Measurements from ENCODE around the gene CELSR2. TPM values are rescaled to one million over a fixed set of nuclear protein-coding genes. Genes with fewer than 3 reads are reported as not detected.

Gene CELSR2
- total RNA-seq, 4 donors from 2014 or later = 0.26 to 9.6 (median 5.4) TPM

GRCh38 chr1:109257682-109258421 is 8.5 kb downstream of the CELSR2 start:
- no peak for DNase-seq
- intact Hi-C loops (cut with DNase I; ENCODE audit: low total_unique reads) = no loop called here
- no peak overlapping the region for H3K4me3 ChIP-seq
- peaks cover 0 to 14% of the 10 kb centered on the region in 2 donors for H3K4me1 ChIP-seq
- no peaks in the 10 kb centered on the region for H3K36me3 ChIP-seq
- no peaks in the 10 kb centered on the region for H3K9me3 ChIP-seq
- H3K27me3 ChIP-seq = no peaks in the 10 kb centered on the region
- TF ChIP-seq CTCF (IDR thresholded peaks at IDR 0.05) = no peak
- TF ChIP-seq POLR2A (IDR thresholded peaks at IDR 0.05) = no peak
- H3K27ac ChIP-seq = no peak overlapping the region

- TF ChIP-seq POLR2A (IDR thresholded peaks at IDR 0.05) = no peak
- no peak for TF ChIP-seq CTCF (IDR thresholded peaks at IDR 0.05)
- Histone ChIP-seq H3K4me3 (no peak overlapping the region), H3K27me3 (no peaks in the 10 kb centered on the region), H3K36me3 (no peaks in the 10 kb centered on the region), H3K27ac (no peak overlapping the region), H3K9me3 (no peaks in the 10 kb centered on the region), H3K4me1 (peaks cover 0 to 12% of the 10 kb centered on the region in 2 donors)
- DNase-seq = no peak
- intact Hi-C loops (cut with DNase I; ENCODE audit: low total_unique reads) = no loop called here
Measured at GRCh38 chr1:109258481-109259466, 9.4 kb downstream of the CELSR2 start.

- no peak for DNase-seq
- Histone ChIP-seq H3K36me3 (no peaks in the 10 kb centered on the region), H3K4me3 (no peak overlapping the region), H3K27ac (no peak overlapping the region), H3K27me3 (no peaks in the 10 kb centered on the region), H3K4me1 (peaks cover 0 to under 1% of the 10 kb centered on the region in 2 donors), H3K9me3 (no peaks in the 10 kb centered on the region)
- intact Hi-C loops (cut with DNase I; ENCODE audit: low total_unique reads) = no loop called here
- TF ChIP-seq CTCF (IDR thresholded peaks at IDR 0.05) (no peak), POLR2A (IDR thresholded peaks at IDR 0.05) (no peak)
Measured at GRCh38 chr1:109259674-109260557, 10.6 kb downstream of the CELSR2 start.

- TF ChIP-seq CTCF (IDR thresholded peaks at IDR 0.05) (no peak), POLR2A (IDR thresholded peaks at IDR 0.05) (no peak)
- H3K4me1 ChIP-seq = no peaks in the 10 kb centered on the region
- intact Hi-C loops (cut with DNase I; ENCODE audit: low total_unique reads) = no loop called here
- DNase-seq = no peak
- no peak overlapping the region for H3K4me3 ChIP-seq
- no peaks in the 10 kb centered on the region for H3K36me3 ChIP-seq
- no peaks in the 10 kb centered on the region for H3K27me3 ChIP-seq
- no peaks in the 10 kb centered on the region for H3K9me3 ChIP-seq
- H3K27ac ChIP-seq = no peak overlapping the region
Measured at GRCh38 chr1:109261006-109261405, 11.7 kb downstream of the CELSR2 start.

Data from uterus (tissue), 4 donors.